Suprapubic skin (tissue), 4 donors: ENCODE results near the gene SPRTN. TPM values are rescaled to one million over a fixed set of nuclear protein-coding genes. Genes with fewer than 3 reads are reported as not detected.

Source experiments
- DNase-seq, 2 donors: peaks; one replicate each; pipeline ENCODE4 v3.0.0-alpha.2; 2019; ENCODE audit warnings: low spot score in 2 of 2
- H3K27ac ChIP-seq: fragments of 200-600 bp; sonication (generic); one replicate; pipeline ENCODE4 v1.5.1; 2019
- H3K27me3 ChIP-seq: fragments of 200-600 bp; sonication (generic); one replicate; pipeline ENCODE4 v1.5.1; 2019
- H3K36me3 ChIP-seq: fragments of 200-600 bp; sonication (generic); one replicate; pipeline ENCODE4 v1.5.1; 2019
- H3K4me1 ChIP-seq: fragments of 200-600 bp; sonication (generic); one replicate; pipeline ENCODE4 v1.5.1; 2019
- H3K4me3 ChIP-seq: fragments of 200-600 bp; sonication (generic); one replicate; pipeline ENCODE4 v1.5.1; 2019; ENCODE audit warnings: mild to moderate bottlenecking
- H3K9me3 ChIP-seq: fragments of 200-600 bp; sonication (generic); one replicate; pipeline ENCODE4 v1.5.1; 2019
- CTCF ChIP-seq, 2 donors: fragments of 200-600 bp in 1 of 2; fragments of 450-650 bp in 1 of 2; sonication (generic) in 1 of 2; IDR thresholded peaks; one replicate each; pipeline ENCODE4 v1.5.1; 2016 to 2019; ENCODE audit warnings: antibody characterized with exemption in 2 of 2, mild to moderate bottlenecking in 1 of 2, moderate library complexity in 1 of 2
- EP300 ChIP-seq: sonication (generic); formaldehyde crosslinking; IDR thresholded peaks from one replicate; pipeline ENCODE4 v1.6.1; 2017; ENCODE audit warnings: antibody characterized with exemption
- POLR2A ChIP-seq, 2 donors: fragments of 450-650 bp; IDR thresholded peaks; one replicate each; pipeline ENCODE4 v1.6.1; 2017; ENCODE audit warnings: antibody characterized with exemption in 2 of 2, mild to moderate bottlenecking in 2 of 2, moderate library complexity in 2 of 2
- POLR2AphosphoS5 ChIP-seq, 3 donors: sonication (generic); formaldehyde crosslinking; IDR thresholded peaks; one replicate each; pipeline ENCODE4 v1.6.1; 2017; ENCODE audit warnings: antibody characterized with exemption in 3 of 3
- WGBS: methylation state at CpG from one replicate; pipeline ENCODE4 v1.1.5; 2018; 5-methylcytosine and 5-hydroxymethylcytosine counted together
- total RNA-seq, 4 donors: library from RNA; depleted of rRNA; stranded (reverse); fragments of >200 nt; gene quantifications; one replicate each; pipeline ENCODE4 v1.1.0, GENCODE V29; 2016

SPRTN gene, protein sequence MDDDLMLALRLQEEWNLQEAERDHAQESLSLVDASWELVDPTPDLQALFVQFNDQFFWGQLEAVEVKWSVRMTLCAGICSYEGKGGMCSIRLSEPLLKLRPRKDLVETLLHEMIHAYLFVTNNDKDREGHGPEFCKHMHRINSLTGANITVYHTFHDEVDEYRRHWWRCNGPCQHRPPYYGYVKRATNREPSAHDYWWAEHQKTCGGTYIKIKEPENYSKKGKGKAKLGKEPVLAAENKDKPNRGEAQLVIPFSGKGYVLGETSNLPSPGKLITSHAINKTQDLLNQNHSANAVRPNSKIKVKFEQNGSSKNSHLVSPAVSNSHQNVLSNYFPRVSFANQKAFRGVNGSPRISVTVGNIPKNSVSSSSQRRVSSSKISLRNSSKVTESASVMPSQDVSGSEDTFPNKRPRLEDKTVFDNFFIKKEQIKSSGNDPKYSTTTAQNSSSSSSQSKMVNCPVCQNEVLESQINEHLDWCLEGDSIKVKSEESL
- total RNA-seq = 10 to 100 TPM; 18.6 to 28.4 (median 22.8) TPM

DNA sequence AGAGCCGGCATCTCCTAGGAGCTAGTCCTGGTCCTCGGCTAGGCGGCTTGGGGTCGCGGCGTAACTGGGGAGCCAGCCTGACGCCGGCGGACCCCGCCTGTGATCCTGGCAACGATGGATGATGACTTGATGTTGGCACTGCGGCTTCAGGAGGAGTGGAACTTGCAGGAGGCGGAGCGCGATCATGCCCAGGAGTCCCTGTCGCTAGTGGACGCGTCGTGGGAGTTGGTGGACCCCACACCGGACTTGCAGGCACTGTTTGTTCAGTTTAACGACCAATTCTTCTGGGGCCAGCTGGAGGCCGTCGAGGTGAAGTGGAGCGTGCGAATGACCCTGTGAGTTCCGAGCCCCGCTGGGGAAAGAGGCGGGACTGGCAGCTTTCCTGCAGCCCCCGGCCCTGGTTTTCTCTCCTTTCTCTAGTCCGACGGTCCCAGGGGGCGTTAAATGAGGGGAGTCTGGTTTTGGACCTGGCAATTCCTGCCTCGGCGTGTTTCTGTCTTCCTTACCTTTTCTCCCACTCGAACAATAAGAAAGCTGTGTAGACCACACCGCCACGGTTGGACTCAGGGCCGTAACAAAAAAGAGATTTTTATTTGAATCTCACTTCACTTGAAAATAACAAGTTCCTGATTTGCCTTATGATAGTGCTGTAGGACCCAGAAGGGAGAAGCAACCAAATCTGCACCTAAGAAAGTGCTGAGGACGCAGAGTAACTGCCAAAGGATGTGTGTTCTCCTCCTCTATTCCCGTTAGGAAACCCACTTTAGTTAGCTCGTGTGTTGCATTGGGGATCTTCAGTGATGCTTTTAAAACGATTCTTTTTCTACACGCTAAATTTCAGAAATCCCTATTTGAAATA is at the start of gene SPRTN:
TSS of gene SPRTN (plus strand) at position 24 of the 859 bp plus-strand sequence. CDS start at position 115, 91 bp downstream.
- Histone ChIP-seq H3K27ac (peak within 1 kb of the TSS; percentile 94), H3K9me3 (no peaks in the 10 kb centered on the region), H3K4me1 (peaks cover 68% of the 10 kb centered on the region), H3K4me3 (peak within 1 kb of the TSS; percentile 74), H3K27me3 (no peaks in the 10 kb centered on the region), H3K36me3 (peaks cover 16% of the 10 kb centered on the region)
- DNase-seq = peak; percentile 92 to 94
- TF ChIP-seq POLR2A (IDR thresholded peaks at IDR 0.05) (no peak), POLR2AphosphoS5 (IDR thresholded peaks at IDR 0.05) (peak in 1 of 3 donors; percentile 17), EP300 (no peak), CTCF (IDR thresholded peaks at IDR 0.05) (no peak)
- under 1% methylated on average over 32 of the region's 43 CpGs for WGBS

DNA sequence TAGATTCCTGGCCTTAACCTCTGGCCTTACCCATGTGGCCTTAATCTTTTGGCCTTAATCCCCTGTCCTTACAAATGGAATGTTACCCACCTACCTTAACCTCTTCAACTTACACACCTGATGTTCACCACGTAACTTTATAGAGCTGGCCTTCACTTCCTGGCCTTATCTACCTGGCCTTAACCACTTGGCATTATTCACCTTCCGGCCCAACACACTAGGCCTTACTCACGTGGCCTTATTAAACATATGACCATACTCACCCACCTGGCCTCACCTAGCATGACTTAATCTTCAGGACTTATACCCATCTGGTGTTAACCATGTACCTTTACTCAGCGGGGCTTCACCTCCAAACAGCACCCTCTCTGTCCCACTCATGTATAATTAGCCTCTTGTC is 42.2 kb upstream of the SPRTN start:
- H3K4me1 ChIP-seq = no peaks in the 10 kb centered on the region
- 98% methylated on average over 4 of the region's 4 CpGs for WGBS
- no peaks in the 10 kb centered on the region for H3K27me3 ChIP-seq
- no peaks in the 10 kb centered on the region for H3K36me3 ChIP-seq
- no peaks in the 10 kb centered on the region for H3K9me3 ChIP-seq
- no peak for TF ChIP-seq CTCF (IDR thresholded peaks at IDR 0.05)
- no peak for TF ChIP-seq EP300
- no peak for TF ChIP-seq POLR2A (IDR thresholded peaks at IDR 0.05)
- TF ChIP-seq POLR2AphosphoS5 (IDR thresholded peaks at IDR 0.05) = no peak
- DNase-seq = no peak
- H3K4me3 ChIP-seq = no peak overlapping the region
- H3K27ac ChIP-seq = no peak overlapping the region

GRCh38 chr1:231301990-231302389 is 36.1 kb upstream of the SPRTN start:
- TF ChIP-seq POLR2A (IDR thresholded peaks at IDR 0.05) (no peak), EP300 (no peak), CTCF (IDR thresholded peaks at IDR 0.05) (no peak), POLR2AphosphoS5 (IDR thresholded peaks at IDR 0.05) (no peak)
- no peak for DNase-seq
- WGBS = 93% methylated on average over 3 of the region's 3 CpGs
- H3K4me3 ChIP-seq = no peak overlapping the region
- H3K27me3 ChIP-seq = no peaks in the 10 kb centered on the region
- no peaks in the 10 kb centered on the region for H3K9me3 ChIP-seq
- no peaks in the 10 kb centered on the region for H3K36me3 ChIP-seq
- H3K4me1 ChIP-seq = no peaks in the 10 kb centered on the region
- H3K27ac ChIP-seq = no peak overlapping the region

DNA sequence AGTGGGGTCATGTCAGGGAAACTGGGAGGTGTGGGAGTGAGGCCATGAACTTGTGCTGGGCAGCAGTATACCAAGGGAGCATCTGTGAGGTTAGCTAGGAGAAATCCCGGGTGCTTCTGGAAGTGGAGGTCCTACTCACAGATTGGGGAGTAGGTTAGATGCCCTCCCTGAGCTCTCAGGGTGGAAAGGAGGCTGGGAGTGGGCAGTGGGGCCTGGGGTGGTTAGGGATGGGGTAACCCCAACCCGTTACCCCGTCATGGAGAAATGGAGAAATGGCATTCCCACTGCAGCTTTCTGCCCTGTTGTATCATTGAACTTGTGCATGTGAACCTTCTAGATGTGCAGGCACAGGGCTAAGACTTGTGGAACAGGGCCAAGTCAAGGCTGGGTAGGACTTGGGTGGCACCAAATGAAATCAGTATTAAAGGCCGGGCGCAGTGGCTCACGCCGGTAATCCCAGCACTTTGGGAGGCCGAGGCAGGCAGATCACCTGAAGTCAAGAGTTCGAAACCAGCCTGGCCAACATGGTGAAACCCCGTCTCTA is 27.6 kb upstream of the SPRTN start:
- Histone ChIP-seq H3K36me3 (no peaks in the 10 kb centered on the region), H3K27ac (no peak overlapping the region), H3K4me3 (no peak overlapping the region), H3K4me1 (no peaks in the 10 kb centered on the region), H3K27me3 (no peaks in the 10 kb centered on the region), H3K9me3 (no peaks in the 10 kb centered on the region)
- 94% methylated on average over 10 of the region's 10 CpGs for WGBS
- DNase-seq = peak in 1 of 2 donors; percentile 23
- no peak for TF ChIP-seq CTCF (IDR thresholded peaks at IDR 0.05)
- TF ChIP-seq EP300 = no peak
- TF ChIP-seq POLR2A (IDR thresholded peaks at IDR 0.05) = no peak
- TF ChIP-seq POLR2AphosphoS5 (IDR thresholded peaks at IDR 0.05) = no peak
